Loucy (cell line): ENCODE results near the gene SKP2.
A peak's percentile ranks its signal among the peaks of the same experiment; 100 is the strongest.

ENCODE experiments used
- EZH2phosphoT487 ChIP-seq: fragments of 200-600 bp; IDR thresholded peaks from 2 replicates; pipeline ENCODE4 v1.6.1; 2018; ENCODE audit warnings: antibody characterized with exemption, mild to moderate bottlenecking, moderate library complexity, borderline replicate concordance
- TF ChIP-seq, protein P1 (sequence below): fragments of 200-600 bp; sonication (generic); conservative IDR thresholded peaks from 2 replicates; pipeline ENCODE4 v1.5.1; 2014; ENCODE audit warnings: mild to moderate bottlenecking, antibody characterized with exemption, low read length

DNA sequence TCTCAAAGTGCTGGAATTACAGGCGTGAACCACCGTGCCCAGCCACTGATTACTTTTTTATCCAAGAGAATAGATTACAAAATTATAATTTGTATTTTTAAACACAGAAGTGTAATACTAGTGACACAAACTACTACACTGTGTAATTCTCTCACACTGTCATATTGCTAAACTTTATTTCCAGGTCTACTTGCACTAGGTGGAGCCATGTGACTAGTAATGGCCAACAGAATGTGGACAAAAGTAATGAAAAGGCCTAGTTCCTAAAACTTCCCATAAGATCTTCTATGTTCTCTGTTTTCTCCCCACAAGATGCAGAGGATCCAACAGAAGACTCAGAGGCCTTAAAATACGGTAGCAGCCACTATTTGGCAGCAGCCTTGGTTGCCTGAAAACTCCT, 62.5 kb downstream of the SKP2 start:
- TF ChIP-seq, protein P1, sequence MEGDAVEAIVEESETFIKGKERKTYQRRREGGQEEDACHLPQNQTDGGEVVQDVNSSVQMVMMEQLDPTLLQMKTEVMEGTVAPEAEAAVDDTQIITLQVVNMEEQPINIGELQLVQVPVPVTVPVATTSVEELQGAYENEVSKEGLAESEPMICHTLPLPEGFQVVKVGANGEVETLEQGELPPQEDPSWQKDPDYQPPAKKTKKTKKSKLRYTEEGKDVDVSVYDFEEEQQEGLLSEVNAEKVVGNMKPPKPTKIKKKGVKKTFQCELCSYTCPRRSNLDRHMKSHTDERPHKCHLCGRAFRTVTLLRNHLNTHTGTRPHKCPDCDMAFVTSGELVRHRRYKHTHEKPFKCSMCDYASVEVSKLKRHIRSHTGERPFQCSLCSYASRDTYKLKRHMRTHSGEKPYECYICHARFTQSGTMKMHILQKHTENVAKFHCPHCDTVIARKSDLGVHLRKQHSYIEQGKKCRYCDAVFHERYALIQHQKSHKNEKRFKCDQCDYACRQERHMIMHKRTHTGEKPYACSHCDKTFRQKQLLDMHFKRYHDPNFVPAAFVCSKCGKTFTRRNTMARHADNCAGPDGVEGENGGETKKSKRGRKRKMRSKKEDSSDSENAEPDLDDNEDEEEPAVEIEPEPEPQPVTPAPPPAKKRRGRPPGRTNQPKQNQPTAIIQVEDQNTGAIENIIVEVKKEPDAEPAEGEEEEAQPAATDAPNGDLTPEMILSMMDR = peak; percentile 23; the same call in 1 of the 2 replicates
- no peak for TF ChIP-seq EZH2phosphoT487
